Parathyroid adenoma (tissue), 2 donors: ENCODE results near the gene CCDC85B.
A peak's percentile ranks its signal among the peaks of the same experiment; 100 is the strongest.

Experiments
- H2AFZ ChIP-seq: fragments of 300-600 bp; sonication (generic); one replicate; pipeline ENCODE4 v1.7.0; 2017; ENCODE audit warnings: antibody characterized with exemption, mild to moderate bottlenecking
- H3K27ac ChIP-seq: fragments of 300-600 bp; sonication (generic); one replicate; pipeline ENCODE4 v1.7.0; 2017
- H3K27me3 ChIP-seq: fragments of 300-600 bp; sonication (generic); one replicate; pipeline ENCODE4 v1.7.0; 2017; ENCODE audit warnings: low read length; ENCODE audit not compliant: control insufficient read depth, insufficient read depth
- H3K36me3 ChIP-seq: fragments of 300-600 bp; sonication (generic); one replicate; pipeline ENCODE4 v1.7.0; 2017; ENCODE audit warnings: low read length; ENCODE audit not compliant: control insufficient read depth, insufficient read depth
- H3K4me1 ChIP-seq: fragments of 300-600 bp; sonication (generic); one replicate; pipeline ENCODE4 v1.7.0; 2017; ENCODE audit warnings: control low read depth
- H3K4me2 ChIP-seq: fragments of 300-600 bp; sonication (generic); one replicate; pipeline ENCODE4 v1.7.0; 2017; ENCODE audit warnings: low read length
- H3K4me3 ChIP-seq: fragments of 300-600 bp; sonication (generic); one replicate; pipeline ENCODE4 v1.7.0; 2017; ENCODE audit warnings: low read depth, low read length
- H3K79me2 ChIP-seq: fragments of 300-600 bp; sonication (generic); one replicate; pipeline ENCODE4 v1.7.0; 2017; ENCODE audit warnings: control low read depth
- H3K9ac ChIP-seq: fragments of 300-600 bp; sonication (generic); one replicate; pipeline ENCODE4 v1.7.0; 2017; ENCODE audit warnings: mild to moderate bottlenecking
- H3K9me3 ChIP-seq: fragments of 300-600 bp; sonication (generic); one replicate; pipeline ENCODE4 v1.7.0; 2017; ENCODE audit warnings: low read length; ENCODE audit not compliant: control insufficient read depth
- CTCF ChIP-seq: fragments of 300-600 bp; sonication (generic); IDR thresholded peaks from one replicate; pipeline ENCODE4 v1.7.0; 2017; ENCODE audit warnings: antibody characterized with exemption, mild to moderate bottlenecking
- donor health status: primary hyperparathyroidism.

The CCDC85B gene

DNA sequence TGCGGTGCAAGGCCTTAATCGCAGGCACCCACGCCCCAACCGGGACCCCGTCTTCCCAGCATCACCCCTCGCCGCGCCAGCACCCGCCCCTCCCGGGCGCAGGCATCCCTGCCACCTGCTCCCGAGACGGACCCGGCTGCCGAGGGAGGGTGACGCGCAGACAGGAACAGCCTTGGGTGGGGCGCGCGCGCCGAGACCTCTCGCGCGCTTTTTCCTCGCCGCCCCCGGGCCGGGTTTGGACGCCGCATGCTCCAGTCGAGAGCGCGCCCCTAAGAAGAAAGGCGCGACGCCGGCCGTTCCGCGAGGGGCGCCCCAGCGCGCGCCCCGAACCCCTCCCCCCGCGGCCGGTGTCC is 33.0 kb upstream of the CCDC85B start:
- TF ChIP-seq CTCF: no peak
- peaks cover 11% of the 10 kb centered on the region for H3K4me1 ChIP-seq
- peak overlapping the region; percentile 100 for H3K27ac ChIP-seq
- peak overlapping the region; percentile 83 for H3K4me2 ChIP-seq
- H3K79me2 ChIP-seq: peaks cover 5% of the 10 kb centered on the region
- H3K36me3 ChIP-seq: no peaks in the 10 kb centered on the region
- H3K9me3 ChIP-seq: no peaks in the 10 kb centered on the region
- peak overlapping the region; percentile 53 for H2AFZ ChIP-seq
- H3K4me3 ChIP-seq: peak overlapping the region; percentile 90
- H3K9ac ChIP-seq: peak overlapping the region; percentile 84
- H3K27me3 ChIP-seq: no peaks in the 10 kb centered on the region

GRCh38 chr11:65857853-65858680 is 32.4 kb upstream of the CCDC85B start, which contains the start of gene CFL1:
Gene CFL1 (minus strand): TSS chr11:65858180. CDS start chr11:65858099, 81 bp downstream.
- Histone ChIP-seq H3K4me1 (peaks cover 11% of the 10 kb centered on the region), H3K9ac (peak within 1 kb of the TSS; percentile 84), H3K9me3 (no peaks in the 10 kb centered on the region), H3K4me2 (peak within 1 kb of the TSS; percentile 97), H2AFZ (peak within 1 kb of the TSS; percentile 80), H3K4me3 (peak within 1 kb of the TSS; percentile 90), H3K79me2 (peaks cover 5% of the 10 kb centered on the region), H3K27ac (peak within 1 kb of the TSS; percentile 100), H3K27me3 (no peaks in the 10 kb centered on the region), H3K36me3 (no peaks in the 10 kb centered on the region)
- no peak for TF ChIP-seq CTCF

GRCh38 chr11:65858681-65859087 is 31.8 kb upstream of the CCDC85B start:
- peaks cover 5% of the 10 kb centered on the region for H3K79me2 ChIP-seq
- H3K9ac ChIP-seq: no peak overlapping the region
- peak overlapping the region; percentile 97 for H3K4me2 ChIP-seq
- TF ChIP-seq CTCF: no peak
- H3K27me3 ChIP-seq: no peaks in the 10 kb centered on the region
- H3K27ac ChIP-seq: peak overlapping the region; percentile 100
- H3K4me1 ChIP-seq: peaks cover 11% of the 10 kb centered on the region
- peak overlapping the region; percentile 90 for H3K4me3 ChIP-seq
- H3K9me3 ChIP-seq: no peaks in the 10 kb centered on the region
- H2AFZ ChIP-seq: peak overlapping the region; percentile 80
- H3K36me3 ChIP-seq: no peaks in the 10 kb centered on the region

DNA sequence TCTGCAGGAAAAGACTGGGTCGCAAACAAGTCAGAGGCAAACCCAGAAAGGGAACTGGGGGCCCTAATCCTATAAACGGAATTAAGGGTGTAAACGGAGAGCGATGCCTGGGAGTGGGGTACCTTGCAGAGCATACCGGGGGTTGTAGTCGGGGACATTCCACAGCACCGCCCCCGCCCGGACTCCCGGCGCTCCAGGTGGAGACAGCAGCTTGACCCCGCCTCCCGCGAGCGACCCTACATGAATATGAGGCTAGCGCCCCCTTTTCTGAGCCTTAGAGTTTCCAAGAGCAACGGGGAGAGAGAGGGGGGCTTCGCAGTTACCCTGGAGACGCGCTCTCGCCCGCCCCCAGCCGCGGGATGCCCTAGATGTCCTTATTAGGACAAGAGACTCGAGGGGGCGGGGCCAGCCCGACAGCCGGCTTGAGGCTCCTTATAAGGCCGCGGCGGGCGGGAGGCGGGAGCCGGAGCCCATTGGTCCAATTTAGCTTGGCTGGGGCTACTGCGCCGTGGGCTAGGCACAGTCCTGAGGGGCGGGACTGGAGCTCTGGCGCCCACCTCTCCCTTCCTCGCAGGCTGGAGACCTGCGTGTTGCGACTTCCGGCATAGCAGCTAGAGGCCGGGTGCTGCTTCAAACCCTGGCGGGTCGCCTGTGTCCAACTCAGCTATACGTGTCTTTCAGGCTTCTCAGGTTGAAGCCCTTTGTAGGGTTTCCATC is 31.2 kb upstream of the CCDC85B start:
- Histone ChIP-seq H3K4me3 (peak overlapping the region; percentile 90), H3K9me3 (no peaks in the 10 kb centered on the region), H3K9ac (peak overlapping the region; percentile 76), H3K79me2 (peaks cover 5% of the 10 kb centered on the region), H3K27me3 (no peaks in the 10 kb centered on the region), H2AFZ (peak overlapping the region; percentile 80), H3K36me3 (no peaks in the 10 kb centered on the region), H3K4me2 (peak overlapping the region; percentile 97), H3K4me1 (peaks cover 11% of the 10 kb centered on the region), H3K27ac (peak overlapping the region; percentile 100)
- peak; percentile 4 for TF ChIP-seq CTCF
